ENCODE measurements around the gene BPIFB1. TPM values are rescaled to one million over a fixed set of nuclear protein-coding genes. Genes with fewer than 3 reads are reported as not detected.

BPIFB1 gene
- total and polyA plus RNA-seq, 2 donors (not counting 1 experiment from before 2014, with no cell fraction given) = not detected

- DNase-seq (ENCODE audit: low read depth in 2 of 2) = no peak
- no peak for TF ChIP-seq EZH2 (IDR thresholded peaks at IDR 0.05; ENCODE audit: low read length, missing control alignments)
- TF ChIP-seq CTCF (conservative IDR thresholded peaks at IDR 0.05 in 1 of 2, IDR thresholded peaks at IDR 0.05 in 1 of 2; ENCODE audit: low read depth in 1 of 2, low read length in 2 of 2) = no peak
- Histone ChIP-seq H3K9ac (ENCODE audit: insufficient read depth, low read length) (no peak overlapping the region), H3K4me3 (replicated peaks in 1 of 4; ENCODE audit: control extremely low read depth in 1 of 4, insufficient read depth in 1 of 4, low read depth in 3 of 4, low read length in 4 of 4) (no peak overlapping the region), H3K27me3 (ENCODE audit: control insufficient read depth, insufficient read depth, low read length) (peaks cover 4% of the 10 kb centered on the region), H3K9me3 (ENCODE audit: control insufficient read depth, insufficient read depth, low read depth, low read length) (no peaks in the 10 kb centered on the region), H2AFZ (ENCODE audit: low read length) (no peak overlapping the region), H3K27ac (ENCODE audit: insufficient read depth, low read length) (no peak overlapping the region), H3K4me1 (ENCODE audit: control insufficient read depth, extremely low read depth, insufficient read depth, low read length) (no peaks in the 10 kb centered on the region), H3K79me2 (ENCODE audit: control insufficient read depth, insufficient read depth, low read length) (no peaks in the 10 kb centered on the region), H3K4me2 (ENCODE audit: extremely low read depth, insufficient read depth, low read length) (no peak overlapping the region), H4K20me1 (ENCODE audit: control insufficient read depth, extremely low read depth, insufficient read depth, low read length) (no peaks in the 10 kb centered on the region), H3K36me3 (ENCODE audit: control insufficient read depth, insufficient read depth, low read length) (no peaks in the 10 kb centered on the region)
Measured at GRCh38 chr20:33287884-33288283, 4.9 kb downstream of the BPIFB1 start.

GRCh38 chr20:33290852-33291251, 7.8 kb downstream of the BPIFB1 start:
- Histone ChIP-seq H3K4me1 (ENCODE audit: control insufficient read depth, extremely low read depth, insufficient read depth, low read length) (no peaks in the 10 kb centered on the region), H3K4me3 (replicated peaks in 1 of 4; ENCODE audit: control extremely low read depth in 1 of 4, insufficient read depth in 1 of 4, low read depth in 3 of 4, low read length in 4 of 4) (no peak overlapping the region), H3K4me2 (ENCODE audit: extremely low read depth, insufficient read depth, low read length) (no peak overlapping the region), H3K27ac (ENCODE audit: insufficient read depth, low read length) (no peak overlapping the region), H3K36me3 (ENCODE audit: control insufficient read depth, insufficient read depth, low read length) (no peaks in the 10 kb centered on the region), H3K27me3 (ENCODE audit: control insufficient read depth, insufficient read depth, low read length) (peaks cover 2% of the 10 kb centered on the region), H3K79me2 (ENCODE audit: control insufficient read depth, insufficient read depth, low read length) (no peaks in the 10 kb centered on the region), H3K9ac (ENCODE audit: insufficient read depth, low read length) (no peak overlapping the region), H3K9me3 (ENCODE audit: control insufficient read depth, insufficient read depth, low read depth, low read length) (no peaks in the 10 kb centered on the region), H2AFZ (ENCODE audit: low read length) (no peak overlapping the region), H4K20me1 (ENCODE audit: control insufficient read depth, extremely low read depth, insufficient read depth, low read length) (no peaks in the 10 kb centered on the region)
- TF ChIP-seq CTCF (conservative IDR thresholded peaks at IDR 0.05 in 1 of 2, IDR thresholded peaks at IDR 0.05 in 1 of 2; ENCODE audit: low read depth in 1 of 2, low read length in 2 of 2) (no peak), EZH2 (IDR thresholded peaks at IDR 0.05; ENCODE audit: low read length, missing control alignments) (no peak)
- DNase-seq (ENCODE audit: low read depth in 2 of 2) = no peak

- DNase-seq (ENCODE audit: low read depth in 2 of 2) = no peak
- no peaks in the 10 kb centered on the region for H3K9me3 ChIP-seq (ENCODE audit: control insufficient read depth, insufficient read depth, low read depth, low read length)
- H3K9ac ChIP-seq (ENCODE audit: insufficient read depth, low read length) = no peak overlapping the region
- no peaks in the 10 kb centered on the region for H3K4me1 ChIP-seq (ENCODE audit: control insufficient read depth, extremely low read depth, insufficient read depth, low read length)
- H3K27ac ChIP-seq (ENCODE audit: insufficient read depth, low read length) = no peak overlapping the region
- no peaks in the 10 kb centered on the region for H4K20me1 ChIP-seq (ENCODE audit: control insufficient read depth, extremely low read depth, insufficient read depth, low read length)
- H3K79me2 ChIP-seq (ENCODE audit: control insufficient read depth, insufficient read depth, low read length) = no peaks in the 10 kb centered on the region
- H3K4me3 ChIP-seq (replicated peaks in 1 of 4; ENCODE audit: control extremely low read depth in 1 of 4, insufficient read depth in 1 of 4, low read depth in 3 of 4, low read length in 4 of 4) = no peak overlapping the region
- TF ChIP-seq CTCF (conservative IDR thresholded peaks at IDR 0.05 in 1 of 2, IDR thresholded peaks at IDR 0.05 in 1 of 2; ENCODE audit: low read depth in 1 of 2, low read length in 2 of 2) (no peak), EZH2 (IDR thresholded peaks at IDR 0.05; ENCODE audit: low read length, missing control alignments) (no peak)
- H3K27me3 ChIP-seq (ENCODE audit: control insufficient read depth, insufficient read depth, low read length) = no peaks in the 10 kb centered on the region
- no peaks in the 10 kb centered on the region for H3K36me3 ChIP-seq (ENCODE audit: control insufficient read depth, insufficient read depth, low read length)
- no peak overlapping the region for H2AFZ ChIP-seq (ENCODE audit: low read length)
- no peak overlapping the region for H3K4me2 ChIP-seq (ENCODE audit: extremely low read depth, insufficient read depth, low read length)
Measured at GRCh38 chr20:33291416-33291815, 8.4 kb downstream of the BPIFB1 start.

All from fibroblast of lung (primary cell).